H9 (cell line): ENCODE data around the gene PADI4. TPM values are rescaled to one million over a fixed set of nuclear protein-coding genes. Genes with fewer than 3 reads are reported as not detected.
A peak's percentile ranks its signal among the peaks of the same experiment; 100 is the strongest.

Source experiments
- DNase-seq: peaks from one replicate; pipeline ENCODE4 v3.0.0-alpha.2; 2017
- H2AFZ ChIP-seq: one replicate; pipeline ENCODE4 v1.6.1; 2013; ENCODE audit warnings: mild to moderate bottlenecking, low read length, control low read depth, moderate library complexity
- H2AK5ac ChIP-seq: 2 replicates; pipeline ENCODE4 v1.6.1; 2013; ENCODE audit warnings: low read length, control low read depth, mixed read lengths; ENCODE audit not compliant: insufficient read length
- H2BK120ac ChIP-seq: one replicate; pipeline ENCODE4 v1.6.1; 2013; ENCODE audit warnings: low read depth, mild to moderate bottlenecking, low read length, control low read depth, inconsistent platforms; ENCODE audit not compliant: poor library complexity, severe bottlenecking
- H2BK12ac ChIP-seq: 2 replicates; pipeline ENCODE4 v1.6.1; 2013; ENCODE audit warnings: low read length, control low read depth, mixed read lengths, low read depth; ENCODE audit not compliant: insufficient read length
- H2BK15ac ChIP-seq: 2 replicates; pipeline ENCODE4 v1.6.1; 2013; ENCODE audit warnings: low read depth, low read length, control low read depth
- H2BK20ac ChIP-seq: one replicate; pipeline ENCODE4 v1.6.1; 2013; ENCODE audit warnings: low read depth, mild to moderate bottlenecking, low read length, control low read depth, inconsistent platforms; ENCODE audit not compliant: poor library complexity, severe bottlenecking
- H2BK5ac ChIP-seq: 2 replicates; pipeline ENCODE4 v1.6.1; 2013; ENCODE audit warnings: low read length, control low read depth, mixed read lengths; ENCODE audit not compliant: insufficient read length
- H3K14ac ChIP-seq: 2 replicates; pipeline ENCODE4 v1.6.1; 2013; ENCODE audit warnings: low read length, control low read depth; ENCODE audit not compliant: insufficient read depth
- H3K18ac ChIP-seq: 2 replicates; pipeline ENCODE4 v1.6.1; 2013; ENCODE audit warnings: low read depth, mild to moderate bottlenecking, mixed read lengths, low read length, control low read depth; ENCODE audit not compliant: insufficient read length
- H3K23ac ChIP-seq: 2 replicates; pipeline ENCODE4 v1.6.1; 2013; ENCODE audit warnings: low read length, control low read depth, mixed read lengths, low read depth; ENCODE audit not compliant: insufficient read length
- H3K23me2 ChIP-seq: 2 replicates; pipeline ENCODE4 v1.6.1; 2013; ENCODE audit warnings: low read depth, mild to moderate bottlenecking, mixed read lengths, low read length, control low read depth; ENCODE audit not compliant: insufficient read length, poor library complexity, severe bottlenecking
- H3K27ac ChIP-seq: 2 replicates; pipeline ENCODE4 v1.5.1; 2013; ENCODE audit warnings: low read length, control low read depth, mixed read lengths, low read depth; ENCODE audit not compliant: insufficient read length
- H3K27me3 ChIP-seq: 2 replicates; pipeline ENCODE4 v1.6.1; 2013; ENCODE audit warnings: low read length, control low read depth, inconsistent platforms; ENCODE audit not compliant: insufficient read depth
- H3K4ac ChIP-seq: 2 replicates; pipeline ENCODE4 v1.6.1; 2013; ENCODE audit warnings: low read depth, mild to moderate bottlenecking, control low read depth, inconsistent platforms, low read length, moderate library complexity
- H3K4me1 ChIP-seq: 2 replicates; pipeline ENCODE4 v1.6.1; 2013; ENCODE audit warnings: low read length, control low read depth, inconsistent platforms; ENCODE audit not compliant: insufficient read depth
- H3K4me2 ChIP-seq: 2 replicates; pipeline ENCODE4 v1.6.1; 2013; ENCODE audit warnings: low read length, control low read depth, mixed read lengths; ENCODE audit not compliant: insufficient read length, insufficient read depth
- H3K56ac ChIP-seq: 2 replicates; pipeline ENCODE4 v1.6.1; 2013; ENCODE audit warnings: low read depth, mild to moderate bottlenecking, mixed read lengths, low read length, control low read depth; ENCODE audit not compliant: insufficient read length
- H3K79me1 ChIP-seq: 2 replicates; pipeline ENCODE4 v1.6.1; 2013; ENCODE audit warnings: low read depth, mild to moderate bottlenecking, moderate library complexity, low read length, control low read depth, inconsistent platforms; ENCODE audit not compliant: insufficient read depth, poor library complexity, severe bottlenecking
- H3K79me2 ChIP-seq: 2 replicates; pipeline ENCODE4 v1.6.1; 2013; ENCODE audit warnings: low read length, control low read depth, inconsistent platforms; ENCODE audit not compliant: insufficient read depth
- H3K9ac ChIP-seq: 2 replicates; pipeline ENCODE4 v1.6.1; 2013; ENCODE audit warnings: low read length, control low read depth, mixed read lengths; ENCODE audit not compliant: insufficient read length; ENCODE audit errors: extremely low read depth
- H3K9me3 ChIP-seq: one replicate; pipeline ENCODE4 v1.6.1; 2013; ENCODE audit warnings: low read depth, low read length, inconsistent platforms; ENCODE audit not compliant: control insufficient read depth
- H3T11ph ChIP-seq: one replicate; pipeline ENCODE4 v1.6.1; 2013; ENCODE audit warnings: mild to moderate bottlenecking, low read length, control low read depth, inconsistent platforms
- H4K20me1 ChIP-seq: one replicate; pipeline ENCODE4 v1.6.1; 2013; ENCODE audit not compliant: control insufficient read depth, insufficient read length, insufficient read depth
- H4K5ac ChIP-seq: 2 replicates; pipeline ENCODE4 v1.6.1; 2013; ENCODE audit warnings: low read depth, mild to moderate bottlenecking, mixed read lengths, low read length, control low read depth; ENCODE audit not compliant: insufficient read length
- H4K8ac ChIP-seq: replicated peaks from 2 replicates; pipeline ENCODE4 v1.6.1; 2013; ENCODE audit warnings: low read length, control low read depth, mixed read lengths, low read depth; ENCODE audit not compliant: insufficient read length
- H4K91ac ChIP-seq: 2 replicates; pipeline ENCODE4 v1.6.1; 2013; ENCODE audit warnings: low read depth, mild to moderate bottlenecking, moderate library complexity, mixed read lengths, low read length, control low read depth; ENCODE audit not compliant: insufficient read length
- H3K27ac Mint-ChIP-seq, 3 experiments: 2 replicates in 2 of 3; 3 replicates in 1 of 3; pipeline ENCODE4 v1.8.0; 2020 to 2021; ENCODE audit warnings: mixed read lengths in 3 of 3, mild to moderate bottlenecking in 1 of 3, moderate library complexity in 1 of 3
- H3K27me3 Mint-ChIP-seq: 2 replicates; pipeline ENCODE4 v1.8.0; 2021; ENCODE audit warnings: low read depth, mild to moderate bottlenecking, moderate library complexity, mixed read lengths
- H3K36me3 Mint-ChIP-seq, 3 experiments: 2 replicates in 2 of 3; 3 replicates in 1 of 3; pipeline ENCODE4 v1.8.0; 2020 to 2021; ENCODE audit warnings: low read depth in 3 of 3, mixed read lengths in 3 of 3; ENCODE audit not compliant: insufficient read depth in 1 of 3
- H3K4me1 Mint-ChIP-seq, 2 experiments: 2 replicates each; pipeline ENCODE4 v1.8.0; 2020; ENCODE audit warnings: mixed read lengths in 2 of 2
- H3K4me3 Mint-ChIP-seq, 2 experiments: 2 replicates in 1 of 2; 3 replicates in 1 of 2; pipeline ENCODE4 v1.8.0; 2020 to 2021; ENCODE audit warnings: mild to moderate bottlenecking in 2 of 2, mixed read lengths in 2 of 2, moderate library complexity in 1 of 2
- H3K9me3 Mint-ChIP-seq, 2 experiments: 2 replicates in 1 of 2; 3 replicates in 1 of 2; pipeline ENCODE4 v1.8.0; 2020; ENCODE audit warnings: mild to moderate bottlenecking in 2 of 2, mixed read lengths in 2 of 2, moderate library complexity in 1 of 2
- CTCF ChIP-seq: fragments of 200-600 bp; sonication (generic); conservative IDR thresholded peaks from 3 replicates; pipeline ENCODE4 v1.8.0; 2021; ENCODE audit warnings: antibody characterized with exemption, mild to moderate bottlenecking
- WGBS: extraction: QIAGEN DNeasy Blood & Tissue Kit; methylation state at CpG from one replicate; pipeline ENCODE4 v1.1.7; 2013; ENCODE audit warnings: missing lambda C conversion rate, low lambda C conversion rate, mixed read lengths; ENCODE audit not compliant: insufficient read length; ENCODE audit errors: extremely low coverage; 5-methylcytosine and 5-hydroxymethylcytosine counted together
- total RNA-seq: library from RNA; stranded (reverse); gene quantifications from 2 replicates; pipeline ENCODE4 v1.2.1, GENCODE V29; 2021

Gene PADI4
- total RNA-seq, 1 experiment from 2014 or later: 0.13 TPM

- Histone ChIP-seq H2BK120ac (no peak overlapping the region), H4K91ac (no peak overlapping the region), H3K79me2 (no peaks in the 10 kb centered on the region), H2BK20ac (no peak overlapping the region), H4K5ac (no peak overlapping the region), H2BK15ac (no peak overlapping the region), H3K79me1 (no peaks in the 10 kb centered on the region), H3K23me2 (no peaks in the 10 kb centered on the region), H3K56ac (no peak overlapping the region), H3T11ph (no peak overlapping the region), H3K18ac (no peak overlapping the region), H3K4me2 (no peak overlapping the region), H3K4me1 (no peaks in the 10 kb centered on the region), H4K20me1 (no peaks in the 10 kb centered on the region), H3K14ac (no peak overlapping the region), H4K8ac (no peak overlapping the region), H3K4ac (no peak overlapping the region), H2BK5ac (no peak overlapping the region), H2BK12ac (no peak overlapping the region), H3K27me3 (no peaks in the 10 kb centered on the region), H3K27ac (no peak overlapping the region), H2AK5ac (no peak overlapping the region), H2AFZ (no peak overlapping the region), H3K9ac (no peak overlapping the region), H3K9me3 (no peaks in the 10 kb centered on the region), H3K23ac (no peak overlapping the region)
- no peaks in the 10 kb centered on the region for H3K9me3 Mint-ChIP-seq
- no peak for TF ChIP-seq CTCF
- H3K27ac Mint-ChIP-seq: peak overlapping the region in 1 of 3 experiments; percentile 80; a peak in 1 of 7 replicates
- DNase-seq: no peak
- H3K4me1 Mint-ChIP-seq: no peaks in the 10 kb centered on the region
- no peaks in the 10 kb centered on the region; the same call in 1 of the 2 replicates for H3K27me3 Mint-ChIP-seq
- H3K36me3 Mint-ChIP-seq: no peaks in the 10 kb centered on the region
- no peak overlapping the region; a peak in 1 of 5 replicates for H3K4me3 Mint-ChIP-seq
- WGBS: no CpG with 5 or more reads among the region's 23 CpGs
Observed at GRCh38 chr1:17270891-17271765, 36.9 kb upstream of the PADI4 start.
